C1 segment of cervical spinal cord (tissue), 14 donors: Measurements from ENCODE around the gene CORO7.

Experiments used
- DNase-seq, 14 donors: peaks; one replicate each; lab custom pipeline; 2025; lab: John Stamatoyannopoulos, UW

Gene CORO7

DNA sequence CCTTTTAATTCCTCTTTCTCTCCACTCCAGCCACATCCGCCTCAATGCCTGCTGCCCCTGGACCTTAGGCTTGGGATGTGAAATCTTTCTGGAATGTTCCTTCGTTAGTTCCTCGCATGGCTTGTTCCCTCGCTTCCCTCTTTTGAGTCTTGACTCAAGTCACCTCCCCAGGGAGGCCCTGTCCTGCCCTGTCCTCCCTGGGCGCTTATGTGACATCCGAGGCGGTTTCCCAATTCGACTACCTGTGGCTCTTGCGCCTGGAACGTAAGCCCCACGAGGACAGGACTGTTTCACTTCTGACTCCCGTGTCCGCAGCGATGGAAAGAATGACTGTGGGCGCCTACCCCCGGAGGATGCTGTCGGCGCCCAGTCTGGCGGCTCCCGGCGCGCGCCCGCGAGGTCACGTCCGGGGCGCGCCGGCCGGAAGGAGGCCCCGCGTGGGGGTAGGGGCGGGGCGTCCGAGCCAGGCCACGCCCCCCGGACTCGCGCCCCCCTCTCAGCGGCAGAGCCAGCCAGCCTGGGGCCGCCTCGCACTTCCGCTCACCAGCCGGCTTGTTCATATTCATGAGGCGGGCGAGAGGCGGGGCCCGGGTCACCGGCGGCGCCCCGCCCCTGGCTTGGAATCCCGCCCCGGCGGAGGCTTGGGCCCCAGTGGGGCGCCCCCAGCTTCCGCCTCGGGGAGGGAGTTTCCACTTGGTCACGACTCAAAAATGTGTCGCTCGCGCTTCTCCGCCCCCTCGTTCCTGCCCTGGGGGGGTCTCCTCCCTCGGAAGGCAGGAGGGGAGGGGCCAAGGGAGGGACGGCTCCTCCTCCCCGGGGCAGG, 109.0 kb downstream of the CORO7 start:
- peak in 13 of 14 donors; percentile 63 to 91 (median 82) for DNase-seq

DNA sequence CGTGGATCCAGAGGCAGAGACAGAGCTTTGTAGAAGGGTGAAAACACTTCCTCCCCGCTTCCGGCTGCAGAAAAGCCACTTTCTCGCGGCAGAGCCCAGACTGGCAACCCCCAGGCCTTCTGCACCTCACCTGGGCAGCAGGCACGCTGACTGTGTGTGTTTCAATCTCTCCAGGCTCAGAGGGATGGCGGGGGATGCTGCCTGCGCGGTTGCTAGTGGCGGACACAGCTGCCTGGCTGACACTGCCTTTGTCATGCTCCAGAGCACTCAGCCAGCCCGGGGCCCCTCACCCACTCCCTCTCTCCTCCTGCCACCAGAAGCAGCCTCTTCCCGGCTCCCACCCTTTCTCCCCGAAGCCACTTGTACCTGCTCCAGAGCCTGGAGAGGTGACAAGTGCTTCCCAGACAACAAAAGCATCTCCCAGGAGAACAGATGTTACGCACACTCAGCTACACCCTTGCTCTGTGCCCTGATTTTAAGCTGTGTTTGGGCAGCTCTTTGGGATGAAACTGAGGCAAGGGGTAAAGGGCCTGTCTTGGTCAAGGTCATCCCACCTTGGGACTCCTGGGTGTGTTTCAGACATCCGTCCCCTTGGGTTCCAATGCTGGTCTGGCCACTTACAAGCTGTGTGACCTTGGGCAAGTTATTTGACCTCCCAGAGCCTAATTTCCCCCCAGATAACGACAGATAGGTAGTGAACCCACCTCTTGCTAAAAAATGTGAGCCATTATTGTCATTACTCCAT, 109.8 kb downstream of the CORO7 start:
- peak in 3 of 14 donors; percentile 21 to 27 (median 23) for DNase-seq
